Stimulated activated CD4-positive, alpha-beta T cell treated with anti-CD3 and anti-CD28 coated beads, Interleukin-12 subunit alpha, Interleukin-12 subunit beta, amount 100 ng/mL, for 4 hours (primary cell): Measurements from ENCODE around the gene GRAMD4.

ENCODE experiments used
- DNase-seq: peaks from one replicate; pipeline ENCODE4 v3.0.0-alpha.2; 2020

Gene GRAMD4

GRCh38 chr22:46727813-46728364 is 107.7 kb downstream of the GRAMD4 start:
- DNase-seq: no peak

- DNase-seq: no peak
Observed at GRCh38 chr22:46728470-46728869, 108.3 kb downstream of the GRAMD4 start.
